Islet of Langerhans (tissue), 1 donor: ENCODE results near the gene IGFL3.

Experiments
- FAIRE-seq: peaks from one replicate; lab custom pipeline; 2011; peaks lifted over from hg19 to GRCh38; lab: Jason Lieb, UNC

Gene IGFL3

GRCh38 chr19:46076031-46076880, 48.2 kb downstream of the IGFL3 start:
- no peak for FAIRE-seq

- no peak for FAIRE-seq
Measured at GRCh38 chr19:46073268-46073922, 51.1 kb downstream of the IGFL3 start.
